ENCODE results near the gene SYNDIG1.

SYNDIG1 gene

GRCh38 chr20:24452498-24453127 lies 16.8 kb upstream of the SYNDIG1 start:
- no peak for FAIRE-seq
- no peak for TF ChIP-seq CTCF (IDR thresholded peaks at IDR 0.05; ENCODE audit: insufficient read depth, missing control alignments)
- DNase-seq (ENCODE audit: insufficient read length, low spot score), result no peak

GRCh38 chr20:24453869-24454268 lies 15.6 kb upstream of the SYNDIG1 start:
- TF ChIP-seq CTCF (IDR thresholded peaks at IDR 0.05; ENCODE audit: insufficient read depth, missing control alignments), result no peak
- DNase-seq (ENCODE audit: insufficient read length, low spot score) (no peak), FAIRE-seq (no peak)

- no peak for DNase-seq (ENCODE audit: insufficient read length, low spot score)
- no peak for TF ChIP-seq CTCF (IDR thresholded peaks at IDR 0.05; ENCODE audit: insufficient read depth, missing control alignments)
- no peak for FAIRE-seq
These were observed 14.3 kb upstream of the SYNDIG1 start for GRCh38 chr20:24455081-24455480.

GRCh38 chr20:24456398-24456781 lies 13.0 kb upstream of the SYNDIG1 start:
- no peak for FAIRE-seq
- TF ChIP-seq CTCF (IDR thresholded peaks at IDR 0.05; ENCODE audit: insufficient read depth, missing control alignments), result no peak
- no peak for DNase-seq (ENCODE audit: insufficient read length, low spot score)

GRCh38 chr20:24458436-24458835 lies 11.0 kb upstream of the SYNDIG1 start:
- DNase-seq (ENCODE audit: insufficient read length, low spot score), result no peak
- no peak for TF ChIP-seq CTCF (IDR thresholded peaks at IDR 0.05; ENCODE audit: insufficient read depth, missing control alignments)
- FAIRE-seq, result no peak

GRCh38 chr20:24459733-24460132 lies 9.7 kb upstream of the SYNDIG1 start:
- FAIRE-seq (no peak), DNase-seq (ENCODE audit: insufficient read length, low spot score) (no peak)
- no peak for TF ChIP-seq CTCF (IDR thresholded peaks at IDR 0.05; ENCODE audit: insufficient read depth, missing control alignments)

GRCh38 chr20:24460712-24461111 lies 8.7 kb upstream of the SYNDIG1 start:
- TF ChIP-seq CTCF (IDR thresholded peaks at IDR 0.05; ENCODE audit: insufficient read depth, missing control alignments), result no peak
- no peak for FAIRE-seq
- no peak for DNase-seq (ENCODE audit: insufficient read length, low spot score)

Measured in D721Med (cell line).